Stimulated activated CD8-positive, alpha-beta memory T cell treated with anti-CD3 and anti-CD28 coated beads, Interleukin-12 subunit alpha, Interleukin-12 subunit beta, amount 100 ng/mL, for 24 hours (primary cell): Measurements from ENCODE around the gene KIAA1614.
A peak's percentile ranks its signal among the peaks of the same experiment; 100 is the strongest.
"Not testable (repeated sequence)": the region's sequence is repeated elsewhere in the genome, so short reads cannot be mapped to it uniquely, and the experiment has no call there.

Source experiments
- DNase-seq: peaks from one replicate; pipeline ENCODE4 v3.0.0-alpha.2; 2020; ENCODE audit errors: extremely low read depth

KIAA1614 gene

DNA sequence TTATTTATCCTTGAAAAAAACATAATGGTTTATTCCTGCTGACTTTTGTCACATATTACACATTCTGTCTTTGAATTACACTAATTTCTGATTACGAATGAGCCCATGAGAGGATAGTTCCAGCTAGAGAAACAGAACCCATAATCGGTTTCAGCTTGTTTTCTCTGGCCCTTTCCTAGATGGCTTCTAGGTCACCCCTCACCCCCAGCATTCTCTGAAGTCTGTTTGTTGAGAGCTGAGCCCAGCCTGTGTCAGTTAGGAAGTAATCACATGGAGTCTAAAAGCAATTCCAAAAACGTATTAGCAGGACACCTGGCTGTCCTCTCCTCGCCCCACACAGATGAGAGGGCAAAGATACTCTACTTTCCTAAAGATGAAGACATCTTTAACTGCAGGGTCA, 48.9 kb downstream of the KIAA1614 start:
- DNase-seq: no peak

DNA sequence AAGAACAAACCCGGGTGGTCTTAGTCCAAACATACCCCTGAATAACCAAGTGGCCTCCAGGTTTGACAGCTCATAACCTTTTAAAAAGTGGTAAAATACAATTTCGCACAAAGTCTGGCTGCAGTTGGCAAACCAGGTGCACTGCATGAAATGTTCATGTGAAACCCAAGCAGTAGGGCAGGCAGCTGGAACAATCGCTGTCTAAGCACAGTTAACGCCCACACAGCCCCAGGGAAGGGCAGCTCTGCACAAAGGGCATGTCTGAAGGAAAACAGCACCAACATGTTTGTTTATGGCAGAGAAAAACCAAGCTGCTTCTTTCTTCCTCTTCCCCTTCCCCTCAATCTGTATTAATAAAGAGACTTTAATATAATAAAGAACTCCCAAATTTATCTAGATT, 49.5 kb downstream of the KIAA1614 start:
- DNase-seq: no peak

DNA sequence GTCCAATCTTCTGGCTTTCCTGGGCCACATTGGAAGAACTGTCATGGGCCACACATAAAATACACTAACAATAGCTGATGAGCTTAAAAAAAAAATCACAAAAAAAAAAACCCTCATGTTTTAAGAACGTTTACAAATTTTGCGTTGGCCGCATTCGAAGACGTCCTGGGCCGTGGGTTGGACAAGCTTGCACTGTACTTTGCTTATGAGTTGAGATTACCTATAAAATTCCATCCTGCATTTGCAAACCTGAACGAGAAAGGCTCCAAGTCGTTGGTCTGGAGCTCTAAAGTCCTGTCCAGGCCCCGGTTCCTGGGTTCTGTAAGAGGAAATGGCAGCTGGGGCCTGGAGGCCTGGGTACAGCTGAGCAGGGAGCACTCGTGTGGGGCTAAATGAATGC, 51.4 kb downstream of the KIAA1614 start:
- no peak for DNase-seq

DNA sequence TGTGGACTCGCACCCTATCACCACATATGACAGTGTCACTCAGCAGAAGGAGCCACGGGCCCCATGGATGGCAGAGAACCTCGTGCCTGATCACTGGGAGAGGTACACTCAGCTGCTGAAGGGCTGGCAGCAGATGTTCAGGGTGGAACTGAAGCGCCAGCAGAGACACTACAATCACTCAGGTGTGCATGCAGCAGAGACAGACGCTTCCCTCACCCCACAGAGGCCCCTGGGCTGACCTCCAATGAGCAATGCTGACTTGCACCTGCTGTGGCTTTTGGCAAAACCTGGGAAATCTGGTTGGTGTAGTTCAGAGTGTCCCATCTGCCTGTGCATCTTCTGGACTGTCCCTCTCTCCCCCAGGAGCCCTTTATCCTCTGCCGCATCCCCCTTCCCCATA, 51.9 kb downstream of the KIAA1614 start:
- no peak for DNase-seq

DNA sequence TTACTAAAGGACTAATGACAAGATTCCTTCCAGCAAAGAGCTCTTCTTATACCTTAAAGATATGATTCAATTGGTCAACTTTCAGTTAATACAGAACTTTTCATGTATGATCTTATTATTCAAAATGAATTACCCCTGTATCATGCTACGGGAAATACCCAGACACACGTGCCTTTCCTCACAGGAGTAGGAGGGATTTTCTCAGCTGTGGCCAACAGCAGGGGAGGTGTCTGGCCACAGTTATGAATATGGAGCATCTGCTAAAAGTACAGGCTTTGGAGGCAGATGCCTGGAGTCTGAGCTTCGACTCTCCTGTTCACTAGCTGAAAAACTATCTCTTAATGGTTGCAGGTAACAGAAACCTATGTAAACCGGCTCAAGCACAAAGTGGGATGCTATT, 53.6 kb downstream of the KIAA1614 start:
- no peak for DNase-seq

DNA sequence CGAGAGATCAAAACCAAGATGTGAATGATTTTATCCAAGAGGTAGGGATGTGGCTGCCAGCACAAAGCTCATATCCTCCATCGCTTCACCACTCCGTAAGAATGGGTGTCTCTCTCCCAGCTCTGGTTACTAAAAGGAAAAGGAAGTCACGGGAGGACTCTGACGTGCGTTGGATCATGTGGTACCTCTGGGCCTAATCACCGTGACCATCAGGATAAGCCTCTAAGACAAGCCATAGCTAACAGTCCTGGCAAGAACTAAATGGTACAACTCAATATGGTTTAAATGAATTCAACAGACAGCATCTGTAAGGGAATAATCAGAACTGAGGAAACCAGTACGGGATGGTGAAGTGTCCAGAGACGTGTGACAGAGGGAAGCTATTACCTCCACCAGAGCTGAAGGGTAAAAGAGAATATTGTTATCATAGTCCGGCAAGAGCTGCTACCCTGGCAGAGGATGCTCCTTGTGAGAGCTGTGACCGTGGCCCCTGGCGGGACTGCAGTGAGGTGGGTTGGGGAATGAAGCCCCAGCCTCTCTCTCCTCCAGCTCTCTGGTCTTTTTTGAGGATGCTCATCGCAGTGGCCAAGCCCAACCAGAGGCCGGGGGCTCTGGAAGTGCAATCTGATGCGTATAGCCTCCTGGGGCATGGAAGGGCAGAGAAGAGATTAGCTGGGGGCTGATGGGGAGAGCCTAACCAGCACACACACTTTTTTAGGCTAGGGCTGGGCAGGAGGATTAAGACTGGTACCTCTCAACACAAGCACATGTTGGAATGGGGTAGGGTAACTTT, 54.2 kb downstream of the KIAA1614 start:
- no peak for DNase-seq

DNA sequence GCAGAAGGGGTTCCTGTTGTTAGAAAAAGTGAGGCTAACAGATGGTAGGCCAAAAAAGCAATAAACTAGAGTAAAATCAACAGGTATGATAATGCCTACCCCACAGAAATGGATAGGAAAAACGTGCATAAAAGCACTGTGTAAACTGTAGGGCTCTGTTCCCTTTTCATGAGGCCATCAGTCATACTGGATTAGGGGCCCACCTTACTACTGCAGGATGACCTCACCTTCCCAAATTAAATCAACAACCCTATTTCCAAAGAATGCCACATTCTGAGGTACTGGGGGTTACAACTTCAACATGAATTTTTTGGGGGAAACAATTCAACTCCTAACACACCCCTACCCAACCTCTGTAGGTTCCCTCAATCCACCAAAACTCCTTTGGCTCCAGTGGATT, 54.9 kb downstream of the KIAA1614 start:
- no peak for DNase-seq

DNA sequence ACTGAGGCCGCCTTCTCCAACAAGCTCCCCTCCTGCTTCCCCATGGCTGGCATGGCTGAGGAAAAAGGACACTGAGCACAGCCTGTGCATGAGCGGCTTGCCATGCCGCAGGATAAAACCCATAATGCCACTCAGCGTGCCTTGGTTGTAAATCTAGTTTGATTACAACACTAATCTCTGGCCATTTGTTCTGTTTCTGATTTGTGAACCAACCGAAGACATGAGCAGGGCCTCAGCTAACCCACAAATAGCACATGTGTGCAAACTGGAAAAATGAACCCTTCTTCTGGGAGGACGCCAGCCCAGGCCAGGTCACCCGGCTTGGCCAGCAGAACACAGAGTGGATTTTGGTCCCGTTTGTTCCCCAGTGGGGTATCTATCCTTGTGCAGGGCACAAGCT, 56.1 kb downstream of the KIAA1614 start:
- not testable (repeated sequence) for DNase-seq

DNA sequence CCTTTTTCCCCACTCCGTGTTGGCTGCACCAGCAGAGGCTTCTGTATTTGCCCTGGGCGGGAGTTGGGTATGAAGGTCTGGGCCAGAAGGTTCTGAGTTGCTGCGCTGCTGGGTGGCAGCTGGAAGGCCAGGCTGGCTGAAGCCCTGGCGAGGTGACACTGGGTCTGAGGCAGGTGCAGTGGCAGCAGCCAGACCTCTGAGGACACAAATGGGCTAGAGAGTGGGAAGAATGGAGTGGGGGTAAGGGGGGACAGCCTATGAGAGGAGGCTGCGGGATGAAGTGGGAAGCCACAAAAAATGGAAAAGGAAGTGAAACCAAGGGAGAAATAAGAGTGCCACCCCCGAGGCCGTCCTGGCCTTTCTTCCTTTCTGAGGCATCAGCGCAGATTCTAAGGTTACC, 56.7 kb downstream of the KIAA1614 start:
- DNase-seq: no peak

DNA sequence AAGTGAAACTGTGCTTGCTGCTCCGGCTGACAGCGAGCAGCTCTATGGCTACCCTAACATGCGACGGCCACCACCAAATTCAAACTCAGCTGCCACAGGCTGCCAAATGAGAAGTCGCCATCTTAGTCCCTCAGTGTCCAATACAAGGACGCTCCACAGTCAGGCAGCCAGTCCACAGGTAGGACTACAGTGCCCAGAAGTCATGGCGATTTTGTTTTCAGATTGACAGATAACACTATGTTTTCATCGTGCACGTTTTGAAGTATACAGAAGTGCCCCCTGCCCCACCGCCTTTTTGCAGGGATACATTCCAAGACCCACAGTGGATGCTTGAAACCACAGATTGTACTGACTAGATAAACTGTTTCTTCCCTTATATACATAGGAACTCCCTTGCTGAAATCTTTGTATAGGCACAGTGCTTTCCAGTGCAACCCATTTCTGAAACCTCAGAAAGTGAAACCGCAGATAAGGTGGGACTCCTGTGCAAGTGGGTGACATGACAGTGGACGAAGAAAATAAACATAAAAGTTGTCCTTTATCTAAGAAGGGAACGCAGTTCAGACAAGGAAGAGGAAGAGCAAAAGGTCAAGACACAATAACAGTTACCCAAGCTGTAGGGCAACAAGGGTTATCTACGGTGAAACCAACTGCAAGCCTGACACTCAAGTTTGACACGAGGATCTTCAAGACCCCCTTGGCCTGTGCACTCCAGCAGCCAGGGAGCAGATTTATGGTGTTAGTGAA, 57.8 kb downstream of the KIAA1614 start:
- no peak for DNase-seq

DNA sequence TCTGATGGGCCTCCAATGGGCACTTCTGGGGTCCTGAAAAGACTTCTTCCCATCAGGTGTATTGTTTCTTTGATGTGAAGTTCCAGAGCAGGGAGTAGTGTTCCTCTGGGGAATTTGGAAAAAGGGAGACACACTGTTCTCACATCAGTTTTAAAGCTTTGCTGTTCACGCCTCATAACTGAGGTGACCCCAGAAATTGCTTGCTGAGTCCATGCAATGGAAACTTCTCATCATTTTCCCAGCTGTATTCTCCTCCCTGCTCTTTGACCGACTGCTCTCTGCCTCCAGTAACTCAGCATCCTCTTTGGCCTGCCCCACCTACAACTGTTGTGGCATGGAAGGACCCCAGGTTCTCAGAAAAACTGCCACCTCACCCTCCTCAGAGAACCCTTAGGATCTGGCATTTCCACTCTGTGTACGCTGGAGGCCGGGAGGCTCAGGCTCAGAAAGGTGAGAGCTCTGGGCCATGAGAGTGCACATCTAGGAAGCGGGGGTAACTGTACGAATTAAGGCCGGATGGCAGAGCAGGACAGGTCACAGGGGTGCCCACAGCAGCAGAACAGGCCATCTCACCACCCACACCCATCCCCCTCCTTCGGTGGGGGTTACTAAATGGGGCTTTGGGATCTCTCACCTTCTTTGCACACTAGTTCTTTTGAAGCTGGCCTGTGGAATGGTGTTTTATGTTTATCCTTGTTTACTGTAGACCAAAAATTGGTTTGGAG, 58.7 kb downstream of the KIAA1614 start:
- DNase-seq: no peak

DNA sequence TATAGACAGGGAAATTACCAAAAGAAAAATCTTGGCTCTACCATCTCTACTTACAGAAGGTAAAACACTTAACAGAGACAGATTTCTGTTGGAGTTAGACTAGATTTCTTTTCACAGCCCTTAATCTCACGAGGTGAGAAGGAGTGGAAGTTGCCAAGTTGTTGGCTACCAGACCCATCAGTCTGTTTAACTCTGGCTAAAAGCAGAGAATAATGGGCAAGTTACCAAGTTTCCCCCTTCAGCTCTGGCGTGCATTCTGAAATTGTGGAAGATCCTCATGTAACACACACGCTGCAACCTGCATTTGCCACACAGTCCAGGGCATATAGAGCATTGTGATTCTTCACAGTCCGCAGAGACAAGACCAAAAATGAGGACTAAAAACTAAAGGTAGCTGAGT, 60.7 kb downstream of the KIAA1614 start:
- no peak for DNase-seq

DNA sequence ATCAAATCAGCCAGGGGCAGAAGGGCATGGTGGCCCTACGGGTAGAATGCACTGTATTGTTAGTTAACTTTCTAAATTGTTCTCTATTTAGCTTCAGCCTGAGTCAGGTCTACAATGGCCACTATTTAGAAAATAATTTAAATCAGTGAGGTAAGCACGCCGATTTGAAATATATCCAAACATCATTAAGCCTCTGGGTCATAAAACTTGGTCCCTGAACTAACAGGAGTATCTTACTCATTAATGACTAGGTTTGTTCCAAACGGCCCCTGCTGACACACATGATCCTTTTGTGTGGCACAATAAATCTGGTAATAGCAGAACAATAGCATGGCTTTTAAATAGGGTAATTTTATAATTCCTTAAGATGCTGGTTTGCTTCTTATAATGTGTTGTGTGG, 61.5 kb downstream of the KIAA1614 start:
- no peak for DNase-seq

DNA sequence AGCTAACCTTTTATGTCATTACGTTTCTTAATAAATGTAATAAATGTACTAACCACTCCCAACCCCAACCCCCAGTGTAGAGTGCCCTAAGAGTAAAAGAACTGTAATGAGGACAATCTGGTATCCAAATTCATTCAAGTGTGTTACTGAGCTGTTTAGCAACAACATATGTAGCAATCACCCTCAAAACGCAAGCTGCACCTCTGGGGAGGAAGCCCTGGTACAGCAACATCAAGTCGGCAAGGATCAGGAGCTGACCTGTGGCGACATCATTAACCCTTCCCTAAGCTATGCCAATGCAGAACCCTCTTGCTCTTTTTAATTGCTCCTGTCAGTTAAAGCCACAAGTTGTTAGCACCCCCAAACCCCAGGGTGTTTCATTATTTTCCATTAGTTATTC, 62.9 kb downstream of the KIAA1614 start:
- no peak for DNase-seq

DNA sequence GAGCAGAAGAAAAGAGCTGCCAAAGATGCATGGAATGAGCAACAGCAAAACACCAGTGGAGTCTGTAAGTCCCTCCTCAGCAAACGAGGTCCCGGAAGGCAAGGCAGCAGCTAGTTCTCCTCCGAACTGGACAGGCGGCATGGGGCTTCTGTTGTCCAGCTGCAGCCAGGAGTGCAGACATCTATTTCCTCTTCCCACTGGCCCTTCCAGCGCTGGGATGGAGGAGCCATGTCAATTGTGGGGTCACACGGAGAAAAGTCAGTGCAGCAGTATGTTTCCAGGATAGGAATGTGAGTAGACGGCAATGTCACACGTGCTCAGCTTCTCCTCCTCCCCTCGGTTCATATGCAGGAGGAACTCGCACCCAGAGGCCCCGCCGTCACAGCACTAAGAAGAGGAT, 63.5 kb downstream of the KIAA1614 start:
- DNase-seq: no peak

DNA sequence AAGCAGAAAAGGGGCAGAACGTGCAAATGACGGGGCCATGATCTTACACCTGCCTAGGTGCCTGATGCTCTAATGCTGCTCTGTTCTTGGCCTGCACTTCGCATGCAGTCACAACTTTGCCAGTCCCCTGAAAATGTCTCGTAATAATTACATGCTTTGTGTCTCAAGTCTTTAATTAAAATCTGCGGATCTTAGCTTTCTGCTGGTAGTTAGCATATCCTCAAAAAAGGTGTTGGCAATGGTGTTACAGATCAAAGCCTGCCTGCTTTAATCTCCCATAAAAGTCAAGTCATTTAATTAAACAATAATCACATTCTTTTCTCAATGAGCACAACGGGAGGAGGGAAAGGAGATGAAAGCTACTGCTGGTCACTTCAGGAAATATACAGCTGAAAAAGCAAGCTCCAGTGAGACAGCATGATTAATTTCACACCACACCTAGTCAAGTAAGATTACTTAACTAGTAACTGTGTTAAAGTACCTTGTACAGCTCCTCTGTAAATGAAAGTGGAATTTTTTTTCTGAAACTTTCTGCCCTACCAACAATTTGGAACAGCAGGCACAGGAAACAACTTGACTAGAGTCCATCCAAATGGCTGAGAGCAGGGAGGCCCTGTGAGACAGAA, 64.1 kb downstream of the KIAA1614 start:
- no peak for DNase-seq

DNA sequence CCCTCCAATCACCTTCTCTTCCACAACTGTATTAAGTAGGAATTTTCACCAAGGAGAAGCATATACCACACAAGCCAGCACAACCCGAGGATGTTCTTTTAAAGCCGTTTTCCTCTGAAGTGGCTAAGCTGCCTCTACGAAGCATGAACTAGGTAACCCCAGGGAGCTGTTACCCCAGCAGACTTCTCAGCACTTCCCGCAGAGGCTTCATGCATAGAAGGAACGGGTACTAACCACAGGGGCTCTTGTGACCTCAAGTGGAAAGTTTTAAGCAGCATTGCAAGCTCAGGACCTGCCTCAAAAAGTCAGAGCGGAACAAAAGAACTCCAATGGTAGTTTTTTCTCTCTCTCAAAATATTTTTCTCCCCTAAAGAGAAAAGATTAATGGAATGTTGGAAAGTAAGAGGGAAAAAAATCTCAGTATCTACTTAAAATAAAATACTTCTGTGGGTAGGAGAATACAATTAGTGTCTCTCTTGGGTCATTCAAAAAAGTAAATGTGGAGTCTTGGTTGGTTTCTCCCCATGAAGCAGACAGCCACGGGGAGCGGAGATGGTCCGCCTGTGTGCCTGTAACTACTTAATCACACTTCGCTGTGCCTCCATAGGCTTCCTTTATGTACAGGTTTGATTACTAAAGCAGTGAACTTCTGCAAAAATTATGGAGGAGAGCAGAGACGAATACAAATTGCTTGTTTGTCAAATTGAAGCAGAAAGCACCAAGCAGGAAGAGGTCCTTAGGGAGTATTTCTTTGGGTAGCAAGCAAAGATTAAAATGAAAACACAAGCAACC, 69.1 kb downstream of the KIAA1614 start:
- peak; percentile 3 for DNase-seq

DNA sequence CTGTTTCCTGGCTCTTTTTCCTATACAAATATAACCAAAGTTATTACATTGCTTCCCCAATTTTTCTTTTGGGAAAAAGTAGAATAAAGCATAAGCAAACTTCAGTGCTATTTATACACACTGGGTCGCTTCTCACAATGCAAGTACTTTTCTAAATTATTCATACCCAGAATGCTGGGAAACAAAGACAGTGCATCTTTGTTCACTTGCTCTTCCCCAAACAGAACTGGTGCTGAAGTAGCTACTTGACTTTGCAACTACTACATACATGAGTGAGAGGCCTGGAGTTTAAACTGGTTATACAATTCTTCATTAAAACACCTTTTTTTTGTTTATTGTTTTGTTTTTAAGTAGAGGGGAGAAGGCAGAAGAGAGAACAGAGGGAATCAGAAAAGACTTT, 69.7 kb downstream of the KIAA1614 start:
- no peak for DNase-seq

DNA sequence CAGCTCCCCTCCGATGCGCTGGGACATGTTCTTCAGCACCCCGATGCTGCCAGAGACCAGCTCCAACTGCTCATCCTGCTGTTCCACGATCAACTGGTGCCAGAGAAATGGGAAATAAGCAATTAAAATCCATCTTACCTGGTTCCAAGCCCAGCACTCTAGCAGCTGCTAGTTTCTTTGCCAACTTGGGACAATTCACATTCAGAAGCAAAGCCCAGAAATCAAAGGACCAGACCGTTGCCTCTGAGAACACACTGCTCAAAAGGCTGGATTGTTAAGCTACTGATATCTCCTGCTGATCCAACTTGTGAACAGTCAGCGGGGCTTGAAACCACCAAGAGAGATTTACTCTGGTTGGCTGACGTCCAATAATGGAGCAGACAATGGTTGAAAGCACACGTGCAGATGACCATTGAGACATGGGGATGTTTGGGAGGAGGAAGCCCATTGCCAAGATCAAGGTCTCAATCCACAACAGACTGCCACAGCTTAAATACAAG, 75.6 kb downstream of the KIAA1614 start:
- DNase-seq: no peak

DNA sequence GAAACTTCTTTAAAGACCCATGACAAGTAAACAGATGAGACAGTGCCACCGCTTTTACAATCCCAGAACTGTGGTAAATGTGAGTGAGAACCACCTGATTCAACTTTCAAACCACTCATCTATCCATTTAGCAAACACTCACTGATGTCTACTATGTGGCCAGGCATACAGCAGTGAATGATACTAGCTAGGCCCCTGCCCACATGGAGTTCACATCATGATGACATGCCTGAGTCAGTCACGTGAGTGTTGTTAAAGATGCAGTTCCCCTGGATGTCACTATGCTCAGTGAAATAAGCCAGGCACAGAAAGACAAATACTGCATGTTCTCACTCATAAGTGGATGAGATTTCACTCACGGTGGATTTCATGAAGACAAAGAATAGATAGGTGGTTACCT, 81.6 kb downstream of the KIAA1614 start:
- no peak for DNase-seq

DNA sequence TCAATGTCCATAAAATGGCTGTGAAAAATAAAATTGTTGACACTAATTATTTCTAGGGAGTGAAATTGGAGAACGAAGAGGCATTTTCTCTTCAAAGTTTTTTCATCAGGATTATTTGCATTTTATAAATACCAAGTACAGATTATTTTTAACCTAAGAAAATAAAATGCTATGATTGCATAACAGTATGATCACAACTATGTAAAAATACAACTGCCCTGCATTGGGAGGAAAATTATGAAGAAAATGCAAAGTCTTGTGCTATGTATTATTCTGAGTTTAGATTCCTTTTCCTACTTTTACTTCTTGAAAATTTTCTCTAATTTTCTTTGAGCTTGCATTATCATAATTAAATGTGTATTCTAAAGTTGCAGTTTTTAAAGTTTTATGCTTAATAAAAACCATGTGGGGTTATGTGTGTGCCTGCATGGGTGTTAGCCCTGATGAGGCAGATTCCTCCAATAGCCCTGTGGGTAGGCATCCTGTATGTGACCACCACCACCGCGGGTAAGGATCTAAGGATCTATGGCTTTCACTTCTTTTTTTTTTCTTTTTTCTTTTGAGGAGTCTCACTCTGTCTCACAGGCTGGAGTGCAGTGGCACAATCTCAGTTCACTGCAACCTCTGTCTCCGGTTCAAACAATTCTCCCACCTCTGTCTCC, 85.3 kb downstream of the KIAA1614 start:
- DNase-seq: no peak
